WERI-Rb-1 (cell line): ENCODE data around the gene DGKB.

Experiments
- DNase-seq: peaks from one replicate; pipeline ENCODE4 v3.0.0-alpha.2; 2020
- H3K27ac ChIP-seq: fragments of 250-450 bp; sonication (Bioruptor Pico); 2 replicates; pipeline ENCODE4 v1.5.1; 2020; ENCODE audit warnings: mild to moderate bottlenecking, moderate library complexity
- H3K27me3 ChIP-seq: fragments of 250-450 bp; sonication (Bioruptor Pico); 2 replicates; pipeline ENCODE4 v1.5.1; 2021; ENCODE audit warnings: mild to moderate bottlenecking, low read depth, moderate library complexity; ENCODE audit not compliant: insufficient read depth, severe bottlenecking
- H3K36me3 ChIP-seq: fragments of 250-450 bp; sonication (Bioruptor Pico); 2 replicates; pipeline ENCODE4 v1.5.1; 2020; ENCODE audit warnings: mild to moderate bottlenecking, moderate library complexity
- H3K4me3 ChIP-seq: 2 replicates; pipeline ENCODE4 v1.5.1; 2011; ENCODE audit warnings: low read depth, mild to moderate bottlenecking, control low read depth, low read length
- H3K9me3 ChIP-seq: fragments of 250-450 bp; sonication (Bioruptor Pico); 2 replicates; pipeline ENCODE4 v1.5.1; 2021; ENCODE audit warnings: mild to moderate bottlenecking, moderate library complexity; ENCODE audit not compliant: severe bottlenecking
- TF ChIP-seq, protein P1 (sequence below): IDR thresholded peaks from 2 replicates; pipeline ENCODE4 v1.5.1; 2011; ENCODE audit warnings: low read depth, mild to moderate bottlenecking, control low read depth, inconsistent platforms, low read length

Gene DGKB

DNA sequence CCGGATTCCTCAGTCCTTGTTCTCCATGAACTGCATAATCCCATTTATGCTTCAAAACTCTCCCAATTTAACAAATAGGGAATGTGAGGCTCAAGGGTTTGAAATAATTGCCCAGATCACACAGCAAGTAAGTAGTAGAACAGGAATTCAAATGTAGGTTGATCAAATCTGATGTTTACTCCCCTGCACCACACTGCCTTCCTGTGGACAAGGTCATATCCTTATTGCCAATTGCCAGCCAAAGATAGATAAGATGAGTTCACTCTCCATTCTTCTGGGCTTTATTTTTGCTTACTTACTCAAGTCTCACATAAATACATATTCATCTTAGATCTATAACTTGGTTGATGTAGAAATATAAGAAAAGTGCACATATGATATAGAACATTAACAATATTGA, 477.9 kb downstream of the DGKB start:
- H3K4me3 ChIP-seq, result no peak overlapping the region
- TF ChIP-seq, protein P1, sequence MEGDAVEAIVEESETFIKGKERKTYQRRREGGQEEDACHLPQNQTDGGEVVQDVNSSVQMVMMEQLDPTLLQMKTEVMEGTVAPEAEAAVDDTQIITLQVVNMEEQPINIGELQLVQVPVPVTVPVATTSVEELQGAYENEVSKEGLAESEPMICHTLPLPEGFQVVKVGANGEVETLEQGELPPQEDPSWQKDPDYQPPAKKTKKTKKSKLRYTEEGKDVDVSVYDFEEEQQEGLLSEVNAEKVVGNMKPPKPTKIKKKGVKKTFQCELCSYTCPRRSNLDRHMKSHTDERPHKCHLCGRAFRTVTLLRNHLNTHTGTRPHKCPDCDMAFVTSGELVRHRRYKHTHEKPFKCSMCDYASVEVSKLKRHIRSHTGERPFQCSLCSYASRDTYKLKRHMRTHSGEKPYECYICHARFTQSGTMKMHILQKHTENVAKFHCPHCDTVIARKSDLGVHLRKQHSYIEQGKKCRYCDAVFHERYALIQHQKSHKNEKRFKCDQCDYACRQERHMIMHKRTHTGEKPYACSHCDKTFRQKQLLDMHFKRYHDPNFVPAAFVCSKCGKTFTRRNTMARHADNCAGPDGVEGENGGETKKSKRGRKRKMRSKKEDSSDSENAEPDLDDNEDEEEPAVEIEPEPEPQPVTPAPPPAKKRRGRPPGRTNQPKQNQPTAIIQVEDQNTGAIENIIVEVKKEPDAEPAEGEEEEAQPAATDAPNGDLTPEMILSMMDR, result no peak
- no peak for DNase-seq
- H3K9me3 ChIP-seq, result no peaks in the 10 kb centered on the region
- H3K36me3 ChIP-seq, result no peaks in the 10 kb centered on the region
- H3K27ac ChIP-seq, result no peak overlapping the region
- H3K27me3 ChIP-seq, result no peaks in the 10 kb centered on the region

DNA sequence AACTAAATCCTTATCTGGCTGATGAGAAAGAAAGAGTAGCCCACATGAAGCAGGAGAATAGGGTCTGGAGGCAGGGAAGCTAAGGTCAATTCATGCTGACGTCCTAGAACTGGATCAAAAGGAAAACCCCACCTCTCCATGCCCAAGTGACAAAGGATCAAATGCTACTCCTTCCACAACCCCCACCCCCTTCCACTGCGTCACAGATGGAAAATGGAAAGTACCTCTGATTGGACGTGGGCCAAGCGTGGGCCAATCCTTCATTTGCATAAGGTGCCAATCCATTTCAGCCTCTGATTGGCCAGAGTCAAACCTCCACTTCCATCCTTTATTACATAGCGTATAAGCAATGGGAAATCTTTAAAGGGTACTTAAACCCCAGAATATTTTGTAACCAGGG, 481.8 kb downstream of the DGKB start:
- no peaks in the 10 kb centered on the region for H3K36me3 ChIP-seq
- DNase-seq, result no peak
- H3K4me3 ChIP-seq, result no peak overlapping the region
- H3K27me3 ChIP-seq, result no peaks in the 10 kb centered on the region
- H3K27ac ChIP-seq, result no peak overlapping the region
- TF ChIP-seq, protein P1, result no peak
- no peaks in the 10 kb centered on the region for H3K9me3 ChIP-seq

DNA sequence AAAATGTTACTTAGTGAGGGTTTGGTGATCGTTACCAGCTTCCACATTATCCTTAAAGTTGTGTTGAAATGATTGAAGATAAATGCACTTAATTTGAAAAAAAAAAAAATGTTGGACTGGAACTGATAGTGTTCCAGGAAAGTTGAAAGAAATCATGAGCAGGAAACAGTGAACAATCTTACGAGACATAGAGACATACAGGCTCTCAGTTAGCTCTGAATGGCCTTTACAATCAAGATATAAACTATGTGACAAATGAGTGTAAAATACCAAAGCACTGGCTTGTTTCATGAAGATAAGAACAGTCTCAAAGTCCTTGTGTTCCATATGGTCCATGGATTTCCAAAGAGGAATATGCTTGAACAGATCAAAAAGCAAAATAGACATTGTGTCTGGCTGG, 483.0 kb downstream of the DGKB start:
- Histone ChIP-seq H3K9me3 (no peaks in the 10 kb centered on the region), H3K36me3 (no peaks in the 10 kb centered on the region), H3K27ac (no peak overlapping the region), H3K27me3 (no peaks in the 10 kb centered on the region), H3K4me3 (no peak overlapping the region)
- TF ChIP-seq, protein P1, result no peak
- no peak for DNase-seq

DNA sequence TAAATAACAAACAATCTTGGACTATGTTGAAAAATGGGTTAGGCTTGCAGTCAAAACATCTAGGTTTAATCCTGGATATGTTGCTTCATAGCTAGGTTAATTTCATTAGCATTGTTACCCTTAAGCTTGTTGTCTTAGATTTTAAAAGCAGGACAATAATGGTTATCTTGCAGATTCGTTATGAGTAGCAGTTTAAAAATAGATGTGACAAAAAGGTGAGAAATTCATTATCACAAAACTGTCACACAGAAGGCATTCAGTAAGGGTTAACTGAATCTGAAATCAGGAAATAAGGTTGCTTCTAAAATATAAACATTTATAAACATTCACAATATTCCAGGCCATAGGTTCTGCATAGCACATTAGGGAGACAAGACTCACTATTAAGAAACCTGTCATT, 483.9 kb downstream of the DGKB start:
- TF ChIP-seq, protein P1, result no peak
- Histone ChIP-seq H3K4me3 (no peak overlapping the region), H3K27ac (no peak overlapping the region), H3K27me3 (no peaks in the 10 kb centered on the region), H3K9me3 (no peaks in the 10 kb centered on the region), H3K36me3 (no peaks in the 10 kb centered on the region)
- DNase-seq, result no peak

DNA sequence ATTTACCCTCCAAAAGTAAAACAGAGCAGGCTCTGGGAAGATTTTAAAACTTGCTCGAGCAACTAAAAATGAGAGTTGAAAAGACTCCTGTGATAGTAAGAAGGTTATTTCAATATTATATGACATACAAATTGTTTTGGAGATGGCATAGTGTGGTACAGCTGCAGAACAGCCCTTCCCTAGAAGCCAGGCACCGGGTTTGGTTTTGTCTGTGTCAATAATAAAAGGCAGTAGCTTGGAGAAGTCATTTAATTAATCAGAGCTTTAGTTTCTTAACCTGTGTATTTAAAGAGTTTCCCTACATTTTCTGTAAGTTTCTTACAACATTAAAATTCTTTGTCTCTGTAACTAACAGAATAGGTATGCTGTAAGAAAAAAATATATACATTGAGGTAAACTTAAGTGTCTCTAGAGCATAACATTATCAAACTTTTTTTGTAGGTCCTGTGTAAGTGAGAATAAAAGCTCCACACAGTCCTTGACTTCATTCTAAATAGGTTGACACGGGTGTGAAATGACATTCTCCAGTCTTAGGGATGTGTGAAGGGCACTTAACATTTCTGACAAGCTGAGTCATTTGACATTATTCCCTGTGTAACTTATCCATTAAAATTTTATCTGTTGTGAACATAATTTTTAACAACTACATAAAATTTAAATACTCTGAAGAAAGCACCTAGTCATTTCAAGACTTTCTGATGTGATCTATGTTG, 488.1 kb downstream of the DGKB start:
- Histone ChIP-seq H3K9me3 (no peaks in the 10 kb centered on the region), H3K27ac (no peak overlapping the region), H3K4me3 (no peak overlapping the region), H3K27me3 (no peaks in the 10 kb centered on the region), H3K36me3 (no peaks in the 10 kb centered on the region)
- no peak for DNase-seq
- TF ChIP-seq, protein P1, result no peak
